GM23338 (cell line): Measurements from ENCODE around the gene SERP1. TPM values are rescaled to one million over a fixed set of nuclear protein-coding genes. Genes with fewer than 3 reads are reported as not detected.

ENCODE experiments used
- ATAC-seq: fragments of 200-7000 bp; cut with Tn5 transposase; 3 replicates; pipeline ENCODE4 v1.9.1; 2020
- DNase-seq: peaks from one replicate; pipeline ENCODE4 v3.0.0-alpha.2; 2015; ENCODE audit warnings: low spot score
- H2AFZ ChIP-seq: fragments of 200-600 bp; sonication (generic); 2 replicates; pipeline ENCODE4 v1.8.0; 2016; ENCODE audit warnings: antibody characterized with exemption, mild to moderate bottlenecking, moderate library complexity
- H3F3A ChIP-seq: fragments of 200-600 bp; sonication (generic); replicated peaks from 2 replicates; pipeline ENCODE4 v1.8.0; 2017; ENCODE audit warnings: antibody characterized with exemption, mixed run types, low read depth
- H3K27ac ChIP-seq: fragments of 200-600 bp; sonication (generic); 2 replicates; pipeline ENCODE4 v1.6.1; 2016; ENCODE audit warnings: low read depth
- H3K27me3 ChIP-seq: fragments of 200-600 bp; sonication (generic); 2 replicates; pipeline ENCODE4 v1.8.0; 2016; ENCODE audit warnings: mild to moderate bottlenecking, mixed run types, moderate library complexity; ENCODE audit not compliant: insufficient read depth
- H3K36me3 ChIP-seq: fragments of 200-600 bp; sonication (generic); 2 replicates; pipeline ENCODE4 v1.8.0; 2016; ENCODE audit warnings: mild to moderate bottlenecking; ENCODE audit not compliant: insufficient read depth
- H3K4me1 ChIP-seq: fragments of 200-600 bp; sonication (generic); 2 replicates; pipeline ENCODE4 v1.8.0; 2016; ENCODE audit warnings: mild to moderate bottlenecking, moderate library complexity; ENCODE audit not compliant: insufficient read depth
- H3K4me2 ChIP-seq: fragments of 200-600 bp; sonication (generic); 2 replicates; pipeline ENCODE4 v1.7.1; 2017; ENCODE audit warnings: mixed run types
- H3K4me3 ChIP-seq: fragments of 200-600 bp; sonication (generic); 2 replicates; pipeline ENCODE4 v1.6.1; 2016; ENCODE audit warnings: mixed run types
- H3K79me2 ChIP-seq: fragments of 200-600 bp; sonication (generic); replicated peaks from 2 replicates; pipeline ENCODE4 v1.8.0; 2017; ENCODE audit warnings: mild to moderate bottlenecking; ENCODE audit not compliant: insufficient read depth
- H3K9me2 ChIP-seq: fragments of 200-600 bp; sonication (generic); 2 replicates; pipeline ENCODE4 v1.8.0; 2017; ENCODE audit not compliant: insufficient read depth
- H4K20me1 ChIP-seq: fragments of 200-600 bp; sonication (generic); replicated peaks from 2 replicates; pipeline ENCODE4 v1.8.0; 2017; ENCODE audit warnings: mild to moderate bottlenecking; ENCODE audit not compliant: insufficient read depth
- H3K27ac Mint-ChIP-seq: 2 replicates; pipeline ENCODE4 v1.8.0; 2020; ENCODE audit warnings: inconsistent platforms, mild to moderate bottlenecking, moderate library complexity, mixed read lengths
- H3K27me3 Mint-ChIP-seq: 3 replicates; pipeline ENCODE4 v1.8.0; 2022; ENCODE audit warnings: low read depth, mild to moderate bottlenecking, moderate library complexity, mixed read lengths, inconsistent platforms; ENCODE audit not compliant: insufficient read depth, poor library complexity
- H3K36me3 Mint-ChIP-seq: 3 replicates; pipeline ENCODE4 v1.8.0; 2021; ENCODE audit warnings: low read depth, mild to moderate bottlenecking, inconsistent platforms, moderate library complexity, mixed read lengths
- H3K4me1 Mint-ChIP-seq: 3 replicates; pipeline ENCODE4 v1.8.0; 2020; ENCODE audit warnings: mild to moderate bottlenecking, inconsistent platforms, mixed read lengths
- H3K4me3 Mint-ChIP-seq: 3 replicates; pipeline ENCODE4 v1.8.0; 2021; ENCODE audit warnings: moderate library complexity, mild to moderate bottlenecking, inconsistent platforms, mixed read lengths
- H3K9me3 Mint-ChIP-seq: 3 replicates; pipeline ENCODE4 v1.8.0; 2020; ENCODE audit warnings: moderate library complexity, mild to moderate bottlenecking, inconsistent platforms, mixed read lengths
- CREB1 ChIP-seq: fragments of 250-450 bp; sonication (Bioruptor Pico); IDR thresholded peaks from 2 replicates; pipeline ENCODE4 v1.5.0; 2020; ENCODE audit warnings: low read depth, mild to moderate bottlenecking, moderate library complexity
- EZH2 ChIP-seq: fragments of 200-600 bp; sonication (generic); IDR thresholded peaks from one replicate; pipeline ENCODE4 v1.8.0; 2017; ENCODE audit warnings: antibody characterized with exemption, mild to moderate bottlenecking, low read depth; ENCODE audit not compliant: unreplicated experiment
- EZH2phosphoT487 ChIP-seq: fragments of 200-600 bp; sonication (generic); IDR thresholded peaks from one replicate; pipeline ENCODE4 v1.8.1; 2018; ENCODE audit warnings: antibody characterized with exemption; ENCODE audit not compliant: unreplicated experiment
- JUNB ChIP-seq: IDR thresholded peaks from one replicate; pipeline ENCODE4 v1.6.1; 2016; ENCODE audit warnings: antibody characterized with exemption; ENCODE audit not compliant: unreplicated experiment
- NANOG ChIP-seq: IDR thresholded peaks from 2 replicates; pipeline ENCODE4 v1.6.1; 2016; ENCODE audit warnings: antibody characterized with exemption, borderline replicate concordance
- POLR2AphosphoS5 ChIP-seq: IDR thresholded peaks from 2 replicates; pipeline ENCODE4 v1.6.1; 2016; ENCODE audit warnings: antibody characterized with exemption, low read depth
- STAT1 ChIP-seq: IDR thresholded peaks from one replicate; pipeline ENCODE4 v1.6.1; 2016; ENCODE audit warnings: antibody characterized with exemption; ENCODE audit not compliant: unreplicated experiment
- ZNF114 ChIP-seq: fragments of 250-450 bp; sonication (Bioruptor Pico); IDR thresholded peaks from 2 replicates; pipeline ENCODE4 v1.5.0; 2020; ENCODE audit warnings: mild to moderate bottlenecking, moderate library complexity
- ZNF331 ChIP-seq: fragments of 250-450 bp; sonication (Bioruptor Pico); IDR thresholded peaks from 2 replicates; pipeline ENCODE4 v1.5.0; 2020; ENCODE audit warnings: low read depth, mild to moderate bottlenecking, moderate library complexity
- polyA plus RNA-seq: library from polyadenylated mRNA; unstranded; fragments of >200 nt; fragmentation: Nextera tagmentation; extraction: Ambion mirVana; gene quantifications from 2 replicates; pipeline ENCODE4 v1.2.1, GENCODE V29; 2016
- total RNA-seq: library from RNA; depleted of rRNA; stranded (reverse); fragments of >200 nt; shearing (Covaris generic); gene quantifications from 2 replicates; pipeline ENCODE4 v1.2.3, GENCODE V29; 2014
- TF ChIP-seq, protein P1 (sequence below): IDR thresholded peaks from 2 replicates; pipeline ENCODE4 v1.6.1; 2016; ENCODE audit warnings: antibody characterized with exemption
- TF ChIP-seq, protein P2 (sequence below): fragments of 250-450 bp; sonication (Bioruptor Pico); IDR thresholded peaks from 2 replicates; pipeline ENCODE4 v1.5.0; 2020; ENCODE audit warnings: mild to moderate bottlenecking, moderate library complexity
- TF ChIP-seq, protein P3 (sequence below): IDR thresholded peaks from one replicate; pipeline ENCODE4 v1.6.1; 2018; ENCODE audit warnings: antibody characterized with exemption; ENCODE audit not compliant: unreplicated experiment
- TF ChIP-seq, protein P4 (sequence below), 2 experiments: fragments of 200-600 bp in 1 of 2; sonication (generic) in 1 of 2; conservative IDR thresholded peaks; 2 replicates each; pipeline versions ENCODE4 v1.5.1 to v1.6.1; 2016 to 2017; ENCODE audit warnings: antibody characterized with exemption in 2 of 2, low read depth in 2 of 2, mild to moderate bottlenecking in 2 of 2, moderate library complexity in 1 of 2

SERP1 gene
- total and polyA plus RNA-seq, 2 experiments from 2014 or later: 211 to 252 TPM

GRCh38 chr3:150589759-150590158 is 43.5 kb upstream of the SERP1 start:
- Histone ChIP-seq H3K4me3 (no peak overlapping the region), H3K36me3 (no peaks in the 10 kb centered on the region), H4K20me1 (0 out of 2 replicates have a peak, but pooled peaks cover 8% of the 10 kb centered on the region), H3K4me2 (no peak overlapping the region), H3K9me2 (no peaks in the 10 kb centered on the region), H3K27ac (no peak overlapping the region), H3F3A (0 out of 2 replicates have a peak, but pooled peaks cover 3% of the 10 kb centered on the region), H3K27me3 (no peaks in the 10 kb centered on the region), H3K4me1 (no peaks in the 10 kb centered on the region), H3K79me2 (peaks cover 4% of the 10 kb centered on the region; the same call in 1 of the 2 replicates), H2AFZ (no peak overlapping the region)
- Mint-ChIP-seq H3K27me3 (peaks cover 3% of the 10 kb centered on the region), H3K27ac (no peak overlapping the region), H3K4me3 (no peak overlapping the region), H3K4me1 (peaks cover 4% of the 10 kb centered on the region; the same call in 2 of the 3 replicates), H3K9me3 (no peaks in the 10 kb centered on the region), H3K36me3 (peaks cover 14% of the 10 kb centered on the region; the same call in 2 of the 3 replicates)
- no peak for DNase-seq
- ATAC-seq: no peak
- TF ChIP-seq, protein P1, sequence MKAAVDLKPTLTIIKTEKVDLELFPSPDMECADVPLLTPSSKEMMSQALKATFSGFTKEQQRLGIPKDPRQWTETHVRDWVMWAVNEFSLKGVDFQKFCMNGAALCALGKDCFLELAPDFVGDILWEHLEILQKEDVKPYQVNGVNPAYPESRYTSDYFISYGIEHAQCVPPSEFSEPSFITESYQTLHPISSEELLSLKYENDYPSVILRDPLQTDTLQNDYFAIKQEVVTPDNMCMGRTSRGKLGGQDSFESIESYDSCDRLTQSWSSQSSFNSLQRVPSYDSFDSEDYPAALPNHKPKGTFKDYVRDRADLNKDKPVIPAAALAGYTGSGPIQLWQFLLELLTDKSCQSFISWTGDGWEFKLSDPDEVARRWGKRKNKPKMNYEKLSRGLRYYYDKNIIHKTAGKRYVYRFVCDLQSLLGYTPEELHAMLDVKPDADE: no peak
- TF ChIP-seq STAT1 (no peak), POLR2AphosphoS5 (no peak), CREB1 (CRISPR knock-in tag) (no peak), ZNF331 (CRISPR knock-in tag) (no peak), ZNF114 (CRISPR knock-in tag) (no peak), EZH2 (no peak), NANOG (no peak), EZH2phosphoT487 (no peak), JUNB (no peak)
- TF ChIP-seq, protein P2, sequence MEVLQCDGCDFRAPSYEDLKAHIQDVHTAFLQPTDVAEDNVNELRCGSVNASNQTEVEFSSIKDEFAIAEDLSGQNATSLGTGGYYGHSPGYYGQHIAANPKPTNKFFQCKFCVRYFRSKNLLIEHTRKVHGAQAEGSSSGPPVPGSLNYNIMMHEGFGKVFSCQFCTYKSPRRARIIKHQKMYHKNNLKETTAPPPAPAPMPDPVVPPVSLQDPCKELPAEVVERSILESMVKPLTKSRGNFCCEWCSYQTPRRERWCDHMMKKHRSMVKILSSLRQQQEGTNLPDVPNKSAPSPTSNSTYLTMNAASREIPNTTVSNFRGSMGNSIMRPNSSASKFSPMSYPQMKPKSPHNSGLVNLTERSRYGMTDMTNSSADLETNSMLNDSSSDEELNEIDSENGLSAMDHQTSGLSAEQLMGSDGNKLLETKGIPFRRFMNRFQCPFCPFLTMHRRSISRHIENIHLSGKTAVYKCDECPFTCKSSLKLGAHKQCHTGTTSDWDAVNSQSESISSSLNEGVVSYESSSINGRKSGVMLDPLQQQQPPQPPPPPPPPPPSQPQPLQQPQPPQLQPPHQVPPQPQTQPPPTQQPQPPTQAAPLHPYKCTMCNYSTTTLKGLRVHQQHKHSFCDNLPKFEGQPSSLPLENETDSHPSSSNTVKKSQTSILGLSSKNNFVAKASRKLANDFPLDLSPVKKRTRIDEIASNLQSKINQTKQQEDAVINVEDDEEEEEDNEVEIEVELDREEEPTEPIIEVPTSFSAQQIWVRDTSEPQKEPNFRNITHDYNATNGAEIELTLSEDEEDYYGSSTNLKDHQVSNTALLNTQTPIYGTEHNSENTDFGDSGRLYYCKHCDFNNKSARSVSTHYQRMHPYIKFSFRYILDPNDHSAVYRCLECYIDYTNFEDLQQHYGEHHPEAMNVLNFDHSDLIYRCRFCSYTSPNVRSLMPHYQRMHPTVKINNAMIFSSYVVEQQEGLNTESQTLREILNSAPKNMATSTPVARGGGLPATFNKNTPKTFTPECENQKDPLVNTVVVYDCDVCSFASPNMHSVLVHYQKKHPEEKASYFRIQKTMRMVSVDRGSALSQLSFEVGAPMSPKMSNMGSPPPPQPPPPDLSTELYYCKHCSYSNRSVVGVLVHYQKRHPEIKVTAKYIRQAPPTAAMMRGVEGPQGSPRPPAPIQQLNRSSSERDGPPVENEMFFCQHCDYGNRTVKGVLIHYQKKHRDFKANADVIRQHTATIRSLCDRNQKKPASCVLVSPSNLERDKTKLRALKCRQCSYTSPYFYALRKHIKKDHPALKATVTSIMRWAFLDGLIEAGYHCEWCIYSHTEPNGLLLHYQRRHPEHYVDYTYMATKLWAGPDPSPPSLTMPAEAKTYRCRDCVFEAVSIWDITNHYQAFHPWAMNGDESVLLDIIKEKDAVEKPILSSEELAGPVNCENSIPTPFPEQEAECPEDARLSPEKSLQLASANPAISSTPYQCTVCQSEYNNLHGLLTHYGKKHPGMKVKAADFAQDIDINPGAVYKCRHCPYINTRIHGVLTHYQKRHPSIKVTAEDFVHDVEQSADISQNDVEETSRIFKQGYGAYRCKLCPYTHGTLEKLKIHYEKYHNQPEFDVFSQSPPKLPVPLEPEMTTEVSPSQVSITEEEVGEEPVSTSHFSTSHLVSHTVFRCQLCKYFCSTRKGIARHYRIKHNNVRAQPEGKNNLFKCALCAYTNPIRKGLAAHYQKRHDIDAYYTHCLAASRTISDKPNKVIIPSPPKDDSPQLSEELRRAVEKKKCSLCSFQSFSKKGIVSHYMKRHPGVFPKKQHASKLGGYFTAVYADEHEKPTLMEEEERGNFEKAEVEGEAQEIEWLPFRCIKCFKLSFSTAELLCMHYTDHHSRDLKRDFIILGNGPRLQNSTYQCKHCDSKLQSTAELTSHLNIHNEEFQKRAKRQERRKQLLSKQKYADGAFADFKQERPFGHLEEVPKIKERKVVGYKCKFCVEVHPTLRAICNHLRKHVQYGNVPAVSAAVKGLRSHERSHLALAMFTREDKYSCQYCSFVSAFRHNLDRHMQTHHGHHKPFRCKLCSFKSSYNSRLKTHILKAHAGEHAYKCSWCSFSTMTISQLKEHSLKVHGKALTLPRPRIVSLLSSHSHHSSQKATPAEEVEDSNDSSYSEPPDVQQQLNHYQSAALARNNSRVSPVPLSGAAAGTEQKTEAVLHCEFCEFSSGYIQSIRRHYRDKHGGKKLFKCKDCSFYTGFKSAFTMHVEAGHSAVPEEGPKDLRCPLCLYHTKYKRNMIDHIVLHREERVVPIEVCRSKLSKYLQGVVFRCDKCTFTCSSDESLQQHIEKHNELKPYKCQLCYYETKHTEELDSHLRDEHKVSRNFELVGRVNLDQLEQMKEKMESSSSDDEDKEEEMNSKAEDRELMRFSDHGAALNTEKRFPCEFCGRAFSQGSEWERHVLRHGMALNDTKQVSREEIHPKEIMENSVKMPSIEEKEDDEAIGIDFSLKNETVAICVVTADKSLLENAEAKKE (CRISPR knock-in tag): no peak
- TF ChIP-seq, protein P3, sequence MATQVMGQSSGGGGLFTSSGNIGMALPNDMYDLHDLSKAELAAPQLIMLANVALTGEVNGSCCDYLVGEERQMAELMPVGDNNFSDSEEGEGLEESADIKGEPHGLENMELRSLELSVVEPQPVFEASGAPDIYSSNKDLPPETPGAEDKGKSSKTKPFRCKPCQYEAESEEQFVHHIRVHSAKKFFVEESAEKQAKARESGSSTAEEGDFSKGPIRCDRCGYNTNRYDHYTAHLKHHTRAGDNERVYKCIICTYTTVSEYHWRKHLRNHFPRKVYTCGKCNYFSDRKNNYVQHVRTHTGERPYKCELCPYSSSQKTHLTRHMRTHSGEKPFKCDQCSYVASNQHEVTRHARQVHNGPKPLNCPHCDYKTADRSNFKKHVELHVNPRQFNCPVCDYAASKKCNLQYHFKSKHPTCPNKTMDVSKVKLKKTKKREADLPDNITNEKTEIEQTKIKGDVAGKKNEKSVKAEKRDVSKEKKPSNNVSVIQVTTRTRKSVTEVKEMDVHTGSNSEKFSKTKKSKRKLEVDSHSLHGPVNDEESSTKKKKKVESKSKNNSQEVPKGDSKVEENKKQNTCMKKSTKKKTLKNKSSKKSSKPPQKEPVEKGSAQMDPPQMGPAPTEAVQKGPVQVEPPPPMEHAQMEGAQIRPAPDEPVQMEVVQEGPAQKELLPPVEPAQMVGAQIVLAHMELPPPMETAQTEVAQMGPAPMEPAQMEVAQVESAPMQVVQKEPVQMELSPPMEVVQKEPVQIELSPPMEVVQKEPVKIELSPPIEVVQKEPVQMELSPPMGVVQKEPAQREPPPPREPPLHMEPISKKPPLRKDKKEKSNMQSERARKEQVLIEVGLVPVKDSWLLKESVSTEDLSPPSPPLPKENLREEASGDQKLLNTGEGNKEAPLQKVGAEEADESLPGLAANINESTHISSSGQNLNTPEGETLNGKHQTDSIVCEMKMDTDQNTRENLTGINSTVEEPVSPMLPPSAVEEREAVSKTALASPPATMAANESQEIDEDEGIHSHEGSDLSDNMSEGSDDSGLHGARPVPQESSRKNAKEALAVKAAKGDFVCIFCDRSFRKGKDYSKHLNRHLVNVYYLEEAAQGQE: no peak
- TF ChIP-seq, protein P4, sequence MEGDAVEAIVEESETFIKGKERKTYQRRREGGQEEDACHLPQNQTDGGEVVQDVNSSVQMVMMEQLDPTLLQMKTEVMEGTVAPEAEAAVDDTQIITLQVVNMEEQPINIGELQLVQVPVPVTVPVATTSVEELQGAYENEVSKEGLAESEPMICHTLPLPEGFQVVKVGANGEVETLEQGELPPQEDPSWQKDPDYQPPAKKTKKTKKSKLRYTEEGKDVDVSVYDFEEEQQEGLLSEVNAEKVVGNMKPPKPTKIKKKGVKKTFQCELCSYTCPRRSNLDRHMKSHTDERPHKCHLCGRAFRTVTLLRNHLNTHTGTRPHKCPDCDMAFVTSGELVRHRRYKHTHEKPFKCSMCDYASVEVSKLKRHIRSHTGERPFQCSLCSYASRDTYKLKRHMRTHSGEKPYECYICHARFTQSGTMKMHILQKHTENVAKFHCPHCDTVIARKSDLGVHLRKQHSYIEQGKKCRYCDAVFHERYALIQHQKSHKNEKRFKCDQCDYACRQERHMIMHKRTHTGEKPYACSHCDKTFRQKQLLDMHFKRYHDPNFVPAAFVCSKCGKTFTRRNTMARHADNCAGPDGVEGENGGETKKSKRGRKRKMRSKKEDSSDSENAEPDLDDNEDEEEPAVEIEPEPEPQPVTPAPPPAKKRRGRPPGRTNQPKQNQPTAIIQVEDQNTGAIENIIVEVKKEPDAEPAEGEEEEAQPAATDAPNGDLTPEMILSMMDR (conservative IDR thresholded peaks at IDR 0.05; ENCODE audit: low read depth in 2 of 2): no peak
